Endothelial cell (in vitro differentiated cells): Measurements from ENCODE around the gene ABCB11. TPM values are rescaled to one million over a fixed set of nuclear protein-coding genes. Genes with fewer than 3 reads are reported as not detected.

ENCODE experiments used
- DNase-seq: peaks from one replicate; pipeline ENCODE4 v3.0.0; 2021; ENCODE audit warnings: low spot score
- H3K27ac Mint-ChIP-seq: one replicate; pipeline ENCODE4 v1.8.0; 2021; ENCODE audit warnings: mixed read lengths, inconsistent platforms; ENCODE audit not compliant: unreplicated experiment
- H3K27me3 Mint-ChIP-seq: one replicate; pipeline ENCODE4 v1.8.0; 2021; ENCODE audit warnings: mild to moderate bottlenecking, moderate library complexity, mixed read lengths, inconsistent platforms; ENCODE audit not compliant: unreplicated experiment
- H3K36me3 Mint-ChIP-seq: one replicate; pipeline ENCODE4 v1.8.0; 2021; ENCODE audit warnings: mild to moderate bottlenecking, low read depth, mixed read lengths, inconsistent platforms; ENCODE audit not compliant: unreplicated experiment
- H3K4me1 Mint-ChIP-seq: one replicate; pipeline ENCODE4 v1.8.0; 2021; ENCODE audit warnings: mild to moderate bottlenecking, mixed read lengths, inconsistent platforms; ENCODE audit not compliant: unreplicated experiment
- H3K4me3 Mint-ChIP-seq: one replicate; pipeline ENCODE4 v1.8.0; 2021; ENCODE audit warnings: mild to moderate bottlenecking, mixed read lengths, inconsistent platforms; ENCODE audit not compliant: unreplicated experiment
- H3K9me3 Mint-ChIP-seq: one replicate; pipeline ENCODE4 v1.8.0; 2021; ENCODE audit warnings: mixed read lengths, inconsistent platforms; ENCODE audit not compliant: unreplicated experiment
- total RNA-seq: library from RNA; stranded (reverse); fragmentation: NEBNext Ultra II Directional; extraction: Animal tissue kit (Norgen Biotek cat#: 25700); gene quantifications from one replicate; pipeline ENCODE4 v1.2.1, GENCODE V29; 2021; ENCODE audit not compliant: unreplicated experiment
- TF ChIP-seq, protein P1 (sequence below): fragments of 200-600 bp; sonication (generic); IDR thresholded peaks from one replicate; pipeline ENCODE4 v1.5.0; 2021; ENCODE audit warnings: antibody characterized with exemption; ENCODE audit not compliant: unreplicated experiment

ABCB11 gene
- total RNA-seq, 1 donor from 2014 or later = 1.9 TPM

DNA sequence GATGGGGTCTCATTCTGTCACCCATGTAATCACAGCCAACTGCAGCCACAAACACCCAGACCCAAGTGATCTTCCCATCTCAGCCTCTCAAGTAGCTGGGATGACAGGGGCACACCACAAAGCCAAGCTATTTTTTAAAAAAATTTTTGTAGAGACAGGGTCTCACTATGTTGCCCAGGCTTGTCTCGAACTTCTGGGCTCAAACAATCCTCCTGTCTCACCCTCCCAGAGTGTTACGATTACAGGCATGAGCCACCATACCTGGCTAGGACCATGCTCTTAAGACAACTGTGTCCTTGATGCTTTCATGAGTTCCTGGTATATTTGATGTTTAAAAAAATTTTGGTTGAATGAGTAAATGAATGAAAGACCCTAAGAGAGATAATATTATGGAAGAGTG is 19.4 kb downstream of the ABCB11 start:
- Mint-ChIP-seq H3K27ac (no peak overlapping the region), H3K36me3 (no peaks in the 10 kb centered on the region), H3K4me1 (peaks cover 10% of the 10 kb centered on the region), H3K4me3 (no peak overlapping the region), H3K27me3 (no peaks in the 10 kb centered on the region), H3K9me3 (no peaks in the 10 kb centered on the region)
- TF ChIP-seq, protein P1, sequence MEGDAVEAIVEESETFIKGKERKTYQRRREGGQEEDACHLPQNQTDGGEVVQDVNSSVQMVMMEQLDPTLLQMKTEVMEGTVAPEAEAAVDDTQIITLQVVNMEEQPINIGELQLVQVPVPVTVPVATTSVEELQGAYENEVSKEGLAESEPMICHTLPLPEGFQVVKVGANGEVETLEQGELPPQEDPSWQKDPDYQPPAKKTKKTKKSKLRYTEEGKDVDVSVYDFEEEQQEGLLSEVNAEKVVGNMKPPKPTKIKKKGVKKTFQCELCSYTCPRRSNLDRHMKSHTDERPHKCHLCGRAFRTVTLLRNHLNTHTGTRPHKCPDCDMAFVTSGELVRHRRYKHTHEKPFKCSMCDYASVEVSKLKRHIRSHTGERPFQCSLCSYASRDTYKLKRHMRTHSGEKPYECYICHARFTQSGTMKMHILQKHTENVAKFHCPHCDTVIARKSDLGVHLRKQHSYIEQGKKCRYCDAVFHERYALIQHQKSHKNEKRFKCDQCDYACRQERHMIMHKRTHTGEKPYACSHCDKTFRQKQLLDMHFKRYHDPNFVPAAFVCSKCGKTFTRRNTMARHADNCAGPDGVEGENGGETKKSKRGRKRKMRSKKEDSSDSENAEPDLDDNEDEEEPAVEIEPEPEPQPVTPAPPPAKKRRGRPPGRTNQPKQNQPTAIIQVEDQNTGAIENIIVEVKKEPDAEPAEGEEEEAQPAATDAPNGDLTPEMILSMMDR = no peak
- no peak for DNase-seq

DNA sequence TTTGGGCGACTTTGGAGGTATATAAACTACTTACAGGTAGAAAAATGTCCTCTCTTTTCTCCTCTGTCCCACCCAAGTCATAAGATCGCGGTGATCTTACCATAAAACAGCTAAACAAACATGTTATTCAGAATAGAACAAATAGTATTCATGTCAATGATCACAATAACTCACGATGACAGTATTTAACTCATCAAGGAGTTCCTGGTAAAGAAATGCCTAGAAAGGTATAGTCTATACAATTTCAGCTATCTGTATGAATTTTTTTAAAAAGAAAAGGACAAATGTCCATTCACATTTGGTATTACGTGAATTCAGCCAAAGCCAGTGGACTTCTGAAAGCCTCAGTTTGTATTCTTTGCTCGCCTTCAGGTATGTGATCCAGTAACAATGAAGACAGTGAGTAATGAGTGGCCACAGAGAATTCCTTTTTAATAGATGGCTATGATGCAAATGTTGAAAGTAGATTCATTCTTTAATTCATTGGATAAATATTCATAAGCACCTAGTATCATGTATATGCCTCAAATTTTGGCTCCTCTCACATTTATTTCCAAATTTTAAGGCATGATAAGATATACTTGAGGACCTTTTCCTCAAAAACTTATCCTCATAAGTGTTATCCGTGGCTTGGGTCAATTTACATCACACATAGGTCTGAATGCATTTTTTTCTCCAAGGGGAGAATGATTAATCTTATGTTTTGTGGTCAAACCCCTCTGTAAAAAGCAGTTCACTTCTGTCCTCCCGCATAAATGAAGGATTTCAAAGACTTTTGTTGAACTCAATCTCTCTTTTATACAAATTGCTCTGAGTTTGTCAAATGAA is 20.3 kb downstream of the ABCB11 start:
- H3K4me3 Mint-ChIP-seq = no peak overlapping the region
- DNase-seq = no peak
- no peak overlapping the region for H3K27ac Mint-ChIP-seq
- no peaks in the 10 kb centered on the region for H3K27me3 Mint-ChIP-seq
- peaks cover 10% of the 10 kb centered on the region for H3K4me1 Mint-ChIP-seq
- TF ChIP-seq, protein P1 = no peak
- H3K36me3 Mint-ChIP-seq = no peaks in the 10 kb centered on the region
- no peaks in the 10 kb centered on the region for H3K9me3 Mint-ChIP-seq

DNA sequence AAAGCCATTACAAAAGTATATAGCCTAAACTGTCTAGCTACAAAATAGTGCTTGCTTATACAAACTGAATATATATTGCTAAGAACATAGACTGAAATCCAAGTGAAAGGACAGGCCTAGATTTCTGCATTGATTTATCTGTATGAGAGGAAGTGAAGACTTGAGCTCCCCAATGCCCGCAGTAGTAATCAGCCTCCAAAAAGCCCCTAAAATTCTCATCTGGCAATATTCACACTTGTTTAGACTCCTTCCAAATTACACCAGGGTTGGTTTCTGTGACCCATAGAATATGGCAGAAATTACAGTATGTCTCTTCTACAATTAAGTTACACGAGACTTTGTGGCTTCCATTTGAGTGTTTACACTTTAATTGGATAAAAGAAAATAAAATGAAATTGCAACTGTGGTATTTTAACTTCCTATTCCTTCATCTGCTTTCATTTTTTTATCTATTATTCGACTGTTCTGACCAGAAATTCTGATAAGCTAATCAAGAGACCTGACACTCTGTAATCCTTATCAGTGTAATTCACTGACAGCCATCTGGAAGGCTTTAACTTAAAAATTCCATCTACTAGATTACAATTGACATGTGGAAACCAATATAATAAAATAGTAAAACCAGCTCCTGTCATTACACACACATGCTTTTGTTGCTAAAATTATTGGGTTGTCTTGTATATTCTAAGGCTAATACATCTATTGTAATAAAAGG is 21.1 kb downstream of the ABCB11 start:
- peaks cover 10% of the 10 kb centered on the region for H3K4me1 Mint-ChIP-seq
- H3K36me3 Mint-ChIP-seq = no peaks in the 10 kb centered on the region
- no peak overlapping the region for H3K27ac Mint-ChIP-seq
- no peaks in the 10 kb centered on the region for H3K9me3 Mint-ChIP-seq
- H3K27me3 Mint-ChIP-seq = no peaks in the 10 kb centered on the region
- H3K4me3 Mint-ChIP-seq = no peak overlapping the region
- DNase-seq = no peak
- TF ChIP-seq, protein P1 = no peak

DNA sequence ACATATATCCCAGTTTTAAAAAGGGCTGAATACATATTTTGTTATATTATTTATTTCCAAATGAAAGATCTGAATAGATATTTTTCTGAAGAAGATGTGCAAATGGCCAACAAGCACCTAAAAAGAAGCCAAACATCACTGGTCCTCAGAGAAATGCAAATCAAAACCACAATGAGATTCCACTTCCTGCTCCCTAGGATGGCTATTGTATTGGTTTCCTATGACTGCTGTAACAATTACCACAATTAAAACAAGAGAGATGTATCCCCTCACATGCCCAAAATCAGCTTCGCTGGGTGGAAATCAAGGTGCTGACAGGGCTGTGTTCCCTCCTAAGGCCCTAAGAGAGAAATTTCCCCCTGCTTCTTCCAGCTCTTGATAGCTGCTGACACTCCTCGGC is 23.2 kb downstream of the ABCB11 start:
- Mint-ChIP-seq H3K4me1 (peaks cover 6% of the 10 kb centered on the region), H3K9me3 (no peaks in the 10 kb centered on the region), H3K27me3 (no peaks in the 10 kb centered on the region), H3K36me3 (no peaks in the 10 kb centered on the region), H3K4me3 (no peak overlapping the region), H3K27ac (no peak overlapping the region)
- DNase-seq = no peak
- TF ChIP-seq, protein P1 = no peak

DNA sequence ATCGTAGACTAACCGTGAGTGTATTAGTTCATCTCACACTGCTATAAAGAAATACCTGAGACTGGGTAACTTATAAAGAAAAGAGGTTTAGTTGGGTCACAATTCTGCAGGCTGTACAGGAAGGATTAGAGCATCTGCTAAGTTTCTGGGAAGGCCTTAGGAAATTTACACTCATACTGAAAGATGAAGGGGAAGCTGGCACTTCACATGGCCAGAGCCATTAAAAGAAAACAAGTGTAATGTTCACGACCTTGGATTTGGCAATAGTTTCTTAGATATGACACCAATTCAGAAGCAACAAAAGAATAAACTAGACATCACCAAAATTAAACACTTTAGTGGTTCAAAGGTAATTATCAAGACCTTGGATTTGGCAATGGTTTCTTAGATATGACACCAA is 23.8 kb downstream of the ABCB11 start:
- Mint-ChIP-seq H3K9me3 (no peaks in the 10 kb centered on the region), H3K4me1 (peaks cover 6% of the 10 kb centered on the region), H3K36me3 (no peaks in the 10 kb centered on the region), H3K4me3 (no peak overlapping the region), H3K27ac (no peak overlapping the region), H3K27me3 (no peaks in the 10 kb centered on the region)
- DNase-seq = no peak
- TF ChIP-seq, protein P1 = no peak
